GM23338 (cell line): ENCODE measurements around the gene GH1. TPM values are rescaled to one million over a fixed set of nuclear protein-coding genes. Genes with fewer than 3 reads are reported as not detected.

Experiments
- ATAC-seq: fragments of 200-7000 bp; cut with Tn5 transposase; 3 replicates; pipeline ENCODE4 v1.9.1; 2020
- DNase-seq: peaks from one replicate; pipeline ENCODE4 v3.0.0-alpha.2; 2015; ENCODE audit warnings: low spot score
- H2AFZ ChIP-seq: fragments of 200-600 bp; sonication (generic); 2 replicates; pipeline ENCODE4 v1.8.0; 2016; ENCODE audit warnings: antibody characterized with exemption, mild to moderate bottlenecking, moderate library complexity
- H3F3A ChIP-seq: fragments of 200-600 bp; sonication (generic); replicated peaks from 2 replicates; pipeline ENCODE4 v1.8.0; 2017; ENCODE audit warnings: antibody characterized with exemption, mixed run types, low read depth
- H3K27ac ChIP-seq: fragments of 200-600 bp; sonication (generic); 2 replicates; pipeline ENCODE4 v1.6.1; 2016; ENCODE audit warnings: low read depth
- H3K27me3 ChIP-seq: fragments of 200-600 bp; sonication (generic); 2 replicates; pipeline ENCODE4 v1.8.0; 2016; ENCODE audit warnings: mild to moderate bottlenecking, mixed run types, moderate library complexity; ENCODE audit not compliant: insufficient read depth
- H3K36me3 ChIP-seq: fragments of 200-600 bp; sonication (generic); 2 replicates; pipeline ENCODE4 v1.8.0; 2016; ENCODE audit warnings: mild to moderate bottlenecking; ENCODE audit not compliant: insufficient read depth
- H3K4me1 ChIP-seq: fragments of 200-600 bp; sonication (generic); 2 replicates; pipeline ENCODE4 v1.8.0; 2016; ENCODE audit warnings: mild to moderate bottlenecking, moderate library complexity; ENCODE audit not compliant: insufficient read depth
- H3K4me2 ChIP-seq: fragments of 200-600 bp; sonication (generic); 2 replicates; pipeline ENCODE4 v1.7.1; 2017; ENCODE audit warnings: mixed run types
- H3K4me3 ChIP-seq: fragments of 200-600 bp; sonication (generic); 2 replicates; pipeline ENCODE4 v1.6.1; 2016; ENCODE audit warnings: mixed run types
- H3K79me2 ChIP-seq: fragments of 200-600 bp; sonication (generic); replicated peaks from 2 replicates; pipeline ENCODE4 v1.8.0; 2017; ENCODE audit warnings: mild to moderate bottlenecking; ENCODE audit not compliant: insufficient read depth
- H3K9me2 ChIP-seq: fragments of 200-600 bp; sonication (generic); 2 replicates; pipeline ENCODE4 v1.8.0; 2017; ENCODE audit not compliant: insufficient read depth
- H4K20me1 ChIP-seq: fragments of 200-600 bp; sonication (generic); replicated peaks from 2 replicates; pipeline ENCODE4 v1.8.0; 2017; ENCODE audit warnings: mild to moderate bottlenecking; ENCODE audit not compliant: insufficient read depth
- H3K27ac Mint-ChIP-seq: 2 replicates; pipeline ENCODE4 v1.8.0; 2020; ENCODE audit warnings: inconsistent platforms, mild to moderate bottlenecking, moderate library complexity, mixed read lengths
- H3K27me3 Mint-ChIP-seq: 3 replicates; pipeline ENCODE4 v1.8.0; 2022; ENCODE audit warnings: low read depth, mild to moderate bottlenecking, moderate library complexity, mixed read lengths, inconsistent platforms; ENCODE audit not compliant: insufficient read depth, poor library complexity
- H3K36me3 Mint-ChIP-seq: 3 replicates; pipeline ENCODE4 v1.8.0; 2021; ENCODE audit warnings: low read depth, mild to moderate bottlenecking, inconsistent platforms, moderate library complexity, mixed read lengths
- H3K4me1 Mint-ChIP-seq: 3 replicates; pipeline ENCODE4 v1.8.0; 2020; ENCODE audit warnings: mild to moderate bottlenecking, inconsistent platforms, mixed read lengths
- H3K4me3 Mint-ChIP-seq: 3 replicates; pipeline ENCODE4 v1.8.0; 2021; ENCODE audit warnings: moderate library complexity, mild to moderate bottlenecking, inconsistent platforms, mixed read lengths
- H3K9me3 Mint-ChIP-seq: 3 replicates; pipeline ENCODE4 v1.8.0; 2020; ENCODE audit warnings: moderate library complexity, mild to moderate bottlenecking, inconsistent platforms, mixed read lengths
- CREB1 ChIP-seq: fragments of 250-450 bp; sonication (Bioruptor Pico); IDR thresholded peaks from 2 replicates; pipeline ENCODE4 v1.5.0; 2020; ENCODE audit warnings: low read depth, mild to moderate bottlenecking, moderate library complexity
- EZH2 ChIP-seq: fragments of 200-600 bp; sonication (generic); IDR thresholded peaks from one replicate; pipeline ENCODE4 v1.8.0; 2017; ENCODE audit warnings: antibody characterized with exemption, mild to moderate bottlenecking, low read depth; ENCODE audit not compliant: unreplicated experiment
- EZH2phosphoT487 ChIP-seq: fragments of 200-600 bp; sonication (generic); IDR thresholded peaks from one replicate; pipeline ENCODE4 v1.8.1; 2018; ENCODE audit warnings: antibody characterized with exemption; ENCODE audit not compliant: unreplicated experiment
- JUNB ChIP-seq: IDR thresholded peaks from one replicate; pipeline ENCODE4 v1.6.1; 2016; ENCODE audit warnings: antibody characterized with exemption; ENCODE audit not compliant: unreplicated experiment
- NANOG ChIP-seq: IDR thresholded peaks from 2 replicates; pipeline ENCODE4 v1.6.1; 2016; ENCODE audit warnings: antibody characterized with exemption, borderline replicate concordance
- POLR2AphosphoS5 ChIP-seq: IDR thresholded peaks from 2 replicates; pipeline ENCODE4 v1.6.1; 2016; ENCODE audit warnings: antibody characterized with exemption, low read depth
- STAT1 ChIP-seq: IDR thresholded peaks from one replicate; pipeline ENCODE4 v1.6.1; 2016; ENCODE audit warnings: antibody characterized with exemption; ENCODE audit not compliant: unreplicated experiment
- ZNF114 ChIP-seq: fragments of 250-450 bp; sonication (Bioruptor Pico); IDR thresholded peaks from 2 replicates; pipeline ENCODE4 v1.5.0; 2020; ENCODE audit warnings: mild to moderate bottlenecking, moderate library complexity
- ZNF331 ChIP-seq: fragments of 250-450 bp; sonication (Bioruptor Pico); IDR thresholded peaks from 2 replicates; pipeline ENCODE4 v1.5.0; 2020; ENCODE audit warnings: low read depth, mild to moderate bottlenecking, moderate library complexity
- polyA plus RNA-seq: library from polyadenylated mRNA; unstranded; fragments of >200 nt; fragmentation: Nextera tagmentation; extraction: Ambion mirVana; gene quantifications from 2 replicates; pipeline ENCODE4 v1.2.1, GENCODE V29; 2016
- total RNA-seq: library from RNA; depleted of rRNA; stranded (reverse); fragments of >200 nt; shearing (Covaris generic); gene quantifications from 2 replicates; pipeline ENCODE4 v1.2.3, GENCODE V29; 2014
- TF ChIP-seq, protein P1 (sequence below): IDR thresholded peaks from 2 replicates; pipeline ENCODE4 v1.6.1; 2016; ENCODE audit warnings: antibody characterized with exemption
- TF ChIP-seq, protein P2 (sequence below): fragments of 250-450 bp; sonication (Bioruptor Pico); IDR thresholded peaks from 2 replicates; pipeline ENCODE4 v1.5.0; 2020; ENCODE audit warnings: mild to moderate bottlenecking, moderate library complexity
- TF ChIP-seq, protein P3 (sequence below): IDR thresholded peaks from one replicate; pipeline ENCODE4 v1.6.1; 2018; ENCODE audit warnings: antibody characterized with exemption; ENCODE audit not compliant: unreplicated experiment
- TF ChIP-seq, protein P4 (sequence below), 2 experiments: fragments of 200-600 bp in 1 of 2; sonication (generic) in 1 of 2; conservative IDR thresholded peaks; 2 replicates each; pipeline versions ENCODE4 v1.5.1 to v1.6.1; 2016 to 2017; ENCODE audit warnings: antibody characterized with exemption in 2 of 2, low read depth in 2 of 2, mild to moderate bottlenecking in 2 of 2, moderate library complexity in 1 of 2

Gene GH1
- total and polyA plus RNA-seq, 2 experiments from 2014 or later: 0.57 TPM; not detected in 1

DNA sequence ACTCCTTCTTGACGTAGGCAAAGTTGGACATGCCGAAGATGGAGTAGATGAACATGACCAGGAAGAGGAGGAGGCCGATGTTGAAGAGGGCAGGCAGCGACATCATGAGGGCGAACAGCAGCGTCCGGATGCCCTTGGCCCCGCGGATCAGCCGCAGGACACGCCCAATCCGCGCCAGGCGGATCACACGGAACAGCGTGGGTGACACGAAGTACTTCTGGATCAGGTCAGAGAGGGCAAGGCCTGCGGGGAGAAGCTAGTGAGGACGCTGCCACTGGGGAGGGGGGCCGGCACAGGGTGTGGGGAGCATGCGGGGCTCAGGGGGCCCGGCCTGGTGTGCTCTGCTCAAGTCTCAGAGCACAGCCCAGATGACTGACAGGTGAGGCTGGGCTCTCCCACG is 23.1 kb upstream of the GH1 start:
- H3F3A ChIP-seq: no peaks in the 10 kb centered on the region
- ATAC-seq: no peak
- H3K9me3 Mint-ChIP-seq: no peaks in the 10 kb centered on the region; the same call in 2 of the 3 replicates
- no peaks in the 10 kb centered on the region for H3K27me3 ChIP-seq
- H3K36me3 Mint-ChIP-seq: peaks cover 33% of the 10 kb centered on the region
- no peaks in the 10 kb centered on the region for H3K4me1 ChIP-seq
- H3K9me2 ChIP-seq: no peaks in the 10 kb centered on the region
- H3K36me3 ChIP-seq: no peaks in the 10 kb centered on the region
- H4K20me1 ChIP-seq: no peaks in the 10 kb centered on the region
- no peaks in the 10 kb centered on the region for H3K79me2 ChIP-seq
- H3K4me3 Mint-ChIP-seq: no peak overlapping the region
- TF ChIP-seq, protein P1, sequence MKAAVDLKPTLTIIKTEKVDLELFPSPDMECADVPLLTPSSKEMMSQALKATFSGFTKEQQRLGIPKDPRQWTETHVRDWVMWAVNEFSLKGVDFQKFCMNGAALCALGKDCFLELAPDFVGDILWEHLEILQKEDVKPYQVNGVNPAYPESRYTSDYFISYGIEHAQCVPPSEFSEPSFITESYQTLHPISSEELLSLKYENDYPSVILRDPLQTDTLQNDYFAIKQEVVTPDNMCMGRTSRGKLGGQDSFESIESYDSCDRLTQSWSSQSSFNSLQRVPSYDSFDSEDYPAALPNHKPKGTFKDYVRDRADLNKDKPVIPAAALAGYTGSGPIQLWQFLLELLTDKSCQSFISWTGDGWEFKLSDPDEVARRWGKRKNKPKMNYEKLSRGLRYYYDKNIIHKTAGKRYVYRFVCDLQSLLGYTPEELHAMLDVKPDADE: no peak
- no peak for TF ChIP-seq EZH2phosphoT487
- TF ChIP-seq, protein P2, sequence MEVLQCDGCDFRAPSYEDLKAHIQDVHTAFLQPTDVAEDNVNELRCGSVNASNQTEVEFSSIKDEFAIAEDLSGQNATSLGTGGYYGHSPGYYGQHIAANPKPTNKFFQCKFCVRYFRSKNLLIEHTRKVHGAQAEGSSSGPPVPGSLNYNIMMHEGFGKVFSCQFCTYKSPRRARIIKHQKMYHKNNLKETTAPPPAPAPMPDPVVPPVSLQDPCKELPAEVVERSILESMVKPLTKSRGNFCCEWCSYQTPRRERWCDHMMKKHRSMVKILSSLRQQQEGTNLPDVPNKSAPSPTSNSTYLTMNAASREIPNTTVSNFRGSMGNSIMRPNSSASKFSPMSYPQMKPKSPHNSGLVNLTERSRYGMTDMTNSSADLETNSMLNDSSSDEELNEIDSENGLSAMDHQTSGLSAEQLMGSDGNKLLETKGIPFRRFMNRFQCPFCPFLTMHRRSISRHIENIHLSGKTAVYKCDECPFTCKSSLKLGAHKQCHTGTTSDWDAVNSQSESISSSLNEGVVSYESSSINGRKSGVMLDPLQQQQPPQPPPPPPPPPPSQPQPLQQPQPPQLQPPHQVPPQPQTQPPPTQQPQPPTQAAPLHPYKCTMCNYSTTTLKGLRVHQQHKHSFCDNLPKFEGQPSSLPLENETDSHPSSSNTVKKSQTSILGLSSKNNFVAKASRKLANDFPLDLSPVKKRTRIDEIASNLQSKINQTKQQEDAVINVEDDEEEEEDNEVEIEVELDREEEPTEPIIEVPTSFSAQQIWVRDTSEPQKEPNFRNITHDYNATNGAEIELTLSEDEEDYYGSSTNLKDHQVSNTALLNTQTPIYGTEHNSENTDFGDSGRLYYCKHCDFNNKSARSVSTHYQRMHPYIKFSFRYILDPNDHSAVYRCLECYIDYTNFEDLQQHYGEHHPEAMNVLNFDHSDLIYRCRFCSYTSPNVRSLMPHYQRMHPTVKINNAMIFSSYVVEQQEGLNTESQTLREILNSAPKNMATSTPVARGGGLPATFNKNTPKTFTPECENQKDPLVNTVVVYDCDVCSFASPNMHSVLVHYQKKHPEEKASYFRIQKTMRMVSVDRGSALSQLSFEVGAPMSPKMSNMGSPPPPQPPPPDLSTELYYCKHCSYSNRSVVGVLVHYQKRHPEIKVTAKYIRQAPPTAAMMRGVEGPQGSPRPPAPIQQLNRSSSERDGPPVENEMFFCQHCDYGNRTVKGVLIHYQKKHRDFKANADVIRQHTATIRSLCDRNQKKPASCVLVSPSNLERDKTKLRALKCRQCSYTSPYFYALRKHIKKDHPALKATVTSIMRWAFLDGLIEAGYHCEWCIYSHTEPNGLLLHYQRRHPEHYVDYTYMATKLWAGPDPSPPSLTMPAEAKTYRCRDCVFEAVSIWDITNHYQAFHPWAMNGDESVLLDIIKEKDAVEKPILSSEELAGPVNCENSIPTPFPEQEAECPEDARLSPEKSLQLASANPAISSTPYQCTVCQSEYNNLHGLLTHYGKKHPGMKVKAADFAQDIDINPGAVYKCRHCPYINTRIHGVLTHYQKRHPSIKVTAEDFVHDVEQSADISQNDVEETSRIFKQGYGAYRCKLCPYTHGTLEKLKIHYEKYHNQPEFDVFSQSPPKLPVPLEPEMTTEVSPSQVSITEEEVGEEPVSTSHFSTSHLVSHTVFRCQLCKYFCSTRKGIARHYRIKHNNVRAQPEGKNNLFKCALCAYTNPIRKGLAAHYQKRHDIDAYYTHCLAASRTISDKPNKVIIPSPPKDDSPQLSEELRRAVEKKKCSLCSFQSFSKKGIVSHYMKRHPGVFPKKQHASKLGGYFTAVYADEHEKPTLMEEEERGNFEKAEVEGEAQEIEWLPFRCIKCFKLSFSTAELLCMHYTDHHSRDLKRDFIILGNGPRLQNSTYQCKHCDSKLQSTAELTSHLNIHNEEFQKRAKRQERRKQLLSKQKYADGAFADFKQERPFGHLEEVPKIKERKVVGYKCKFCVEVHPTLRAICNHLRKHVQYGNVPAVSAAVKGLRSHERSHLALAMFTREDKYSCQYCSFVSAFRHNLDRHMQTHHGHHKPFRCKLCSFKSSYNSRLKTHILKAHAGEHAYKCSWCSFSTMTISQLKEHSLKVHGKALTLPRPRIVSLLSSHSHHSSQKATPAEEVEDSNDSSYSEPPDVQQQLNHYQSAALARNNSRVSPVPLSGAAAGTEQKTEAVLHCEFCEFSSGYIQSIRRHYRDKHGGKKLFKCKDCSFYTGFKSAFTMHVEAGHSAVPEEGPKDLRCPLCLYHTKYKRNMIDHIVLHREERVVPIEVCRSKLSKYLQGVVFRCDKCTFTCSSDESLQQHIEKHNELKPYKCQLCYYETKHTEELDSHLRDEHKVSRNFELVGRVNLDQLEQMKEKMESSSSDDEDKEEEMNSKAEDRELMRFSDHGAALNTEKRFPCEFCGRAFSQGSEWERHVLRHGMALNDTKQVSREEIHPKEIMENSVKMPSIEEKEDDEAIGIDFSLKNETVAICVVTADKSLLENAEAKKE (CRISPR knock-in tag): no peak
- TF ChIP-seq JUNB: no peak
- TF ChIP-seq STAT1: no peak
- no peak for TF ChIP-seq CREB1 (CRISPR knock-in tag)
- TF ChIP-seq POLR2AphosphoS5: no peak
- no peak for TF ChIP-seq ZNF114 (CRISPR knock-in tag)
- TF ChIP-seq, protein P3, sequence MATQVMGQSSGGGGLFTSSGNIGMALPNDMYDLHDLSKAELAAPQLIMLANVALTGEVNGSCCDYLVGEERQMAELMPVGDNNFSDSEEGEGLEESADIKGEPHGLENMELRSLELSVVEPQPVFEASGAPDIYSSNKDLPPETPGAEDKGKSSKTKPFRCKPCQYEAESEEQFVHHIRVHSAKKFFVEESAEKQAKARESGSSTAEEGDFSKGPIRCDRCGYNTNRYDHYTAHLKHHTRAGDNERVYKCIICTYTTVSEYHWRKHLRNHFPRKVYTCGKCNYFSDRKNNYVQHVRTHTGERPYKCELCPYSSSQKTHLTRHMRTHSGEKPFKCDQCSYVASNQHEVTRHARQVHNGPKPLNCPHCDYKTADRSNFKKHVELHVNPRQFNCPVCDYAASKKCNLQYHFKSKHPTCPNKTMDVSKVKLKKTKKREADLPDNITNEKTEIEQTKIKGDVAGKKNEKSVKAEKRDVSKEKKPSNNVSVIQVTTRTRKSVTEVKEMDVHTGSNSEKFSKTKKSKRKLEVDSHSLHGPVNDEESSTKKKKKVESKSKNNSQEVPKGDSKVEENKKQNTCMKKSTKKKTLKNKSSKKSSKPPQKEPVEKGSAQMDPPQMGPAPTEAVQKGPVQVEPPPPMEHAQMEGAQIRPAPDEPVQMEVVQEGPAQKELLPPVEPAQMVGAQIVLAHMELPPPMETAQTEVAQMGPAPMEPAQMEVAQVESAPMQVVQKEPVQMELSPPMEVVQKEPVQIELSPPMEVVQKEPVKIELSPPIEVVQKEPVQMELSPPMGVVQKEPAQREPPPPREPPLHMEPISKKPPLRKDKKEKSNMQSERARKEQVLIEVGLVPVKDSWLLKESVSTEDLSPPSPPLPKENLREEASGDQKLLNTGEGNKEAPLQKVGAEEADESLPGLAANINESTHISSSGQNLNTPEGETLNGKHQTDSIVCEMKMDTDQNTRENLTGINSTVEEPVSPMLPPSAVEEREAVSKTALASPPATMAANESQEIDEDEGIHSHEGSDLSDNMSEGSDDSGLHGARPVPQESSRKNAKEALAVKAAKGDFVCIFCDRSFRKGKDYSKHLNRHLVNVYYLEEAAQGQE: no peak
- no peak for TF ChIP-seq EZH2
- TF ChIP-seq, protein P4, sequence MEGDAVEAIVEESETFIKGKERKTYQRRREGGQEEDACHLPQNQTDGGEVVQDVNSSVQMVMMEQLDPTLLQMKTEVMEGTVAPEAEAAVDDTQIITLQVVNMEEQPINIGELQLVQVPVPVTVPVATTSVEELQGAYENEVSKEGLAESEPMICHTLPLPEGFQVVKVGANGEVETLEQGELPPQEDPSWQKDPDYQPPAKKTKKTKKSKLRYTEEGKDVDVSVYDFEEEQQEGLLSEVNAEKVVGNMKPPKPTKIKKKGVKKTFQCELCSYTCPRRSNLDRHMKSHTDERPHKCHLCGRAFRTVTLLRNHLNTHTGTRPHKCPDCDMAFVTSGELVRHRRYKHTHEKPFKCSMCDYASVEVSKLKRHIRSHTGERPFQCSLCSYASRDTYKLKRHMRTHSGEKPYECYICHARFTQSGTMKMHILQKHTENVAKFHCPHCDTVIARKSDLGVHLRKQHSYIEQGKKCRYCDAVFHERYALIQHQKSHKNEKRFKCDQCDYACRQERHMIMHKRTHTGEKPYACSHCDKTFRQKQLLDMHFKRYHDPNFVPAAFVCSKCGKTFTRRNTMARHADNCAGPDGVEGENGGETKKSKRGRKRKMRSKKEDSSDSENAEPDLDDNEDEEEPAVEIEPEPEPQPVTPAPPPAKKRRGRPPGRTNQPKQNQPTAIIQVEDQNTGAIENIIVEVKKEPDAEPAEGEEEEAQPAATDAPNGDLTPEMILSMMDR (conservative IDR thresholded peaks at IDR 0.05; ENCODE audit: low read depth in 2 of 2): no peak
- no peak for TF ChIP-seq ZNF331 (CRISPR knock-in tag)
- no peak for TF ChIP-seq NANOG
- H3K27me3 Mint-ChIP-seq: peaks cover 2% of the 10 kb centered on the region
- H3K4me1 Mint-ChIP-seq: peaks cover 6% of the 10 kb centered on the region; the same call in 2 of the 3 replicates
- no peak overlapping the region for H3K4me3 ChIP-seq
- no peak for DNase-seq
- H3K27ac ChIP-seq: no peak overlapping the region
- no peak overlapping the region for H3K4me2 ChIP-seq
- no peak overlapping the region for H2AFZ ChIP-seq
- H3K27ac Mint-ChIP-seq: no peak overlapping the region
